ENCODE results near the gene SFSWAP. TPM values are rescaled to one million over a fixed set of nuclear protein-coding genes. Genes with fewer than 3 reads are reported as not detected.

SFSWAP gene
- total and polyA plus RNA-seq, 3 donors from 2014 or later: 37.7 to 68.4 (median 62.4) TPM

GRCh38 chr12:131833896-131834641 lies 123.2 kb downstream of the SFSWAP start:
- Histone ChIP-seq H3K4me1 (peaks cover 19% of the 10 kb centered on the region), H3K4me3 (no peak overlapping the region), H3K27ac (no peak overlapping the region), H3K36me3 (ENCODE audit: low read depth, missing control alignments) (no peaks in the 10 kb centered on the region), H3K27me3 (no peaks in the 10 kb centered on the region), H3K9me3 (no peaks in the 10 kb centered on the region)
- intact Hi-C loops (cut with DNase I; ENCODE audit: low total_unique reads): no loop called here
- no peak for TF ChIP-seq POLR2A (IDR thresholded peaks at IDR 0.05)
- TF ChIP-seq, protein P1, sequence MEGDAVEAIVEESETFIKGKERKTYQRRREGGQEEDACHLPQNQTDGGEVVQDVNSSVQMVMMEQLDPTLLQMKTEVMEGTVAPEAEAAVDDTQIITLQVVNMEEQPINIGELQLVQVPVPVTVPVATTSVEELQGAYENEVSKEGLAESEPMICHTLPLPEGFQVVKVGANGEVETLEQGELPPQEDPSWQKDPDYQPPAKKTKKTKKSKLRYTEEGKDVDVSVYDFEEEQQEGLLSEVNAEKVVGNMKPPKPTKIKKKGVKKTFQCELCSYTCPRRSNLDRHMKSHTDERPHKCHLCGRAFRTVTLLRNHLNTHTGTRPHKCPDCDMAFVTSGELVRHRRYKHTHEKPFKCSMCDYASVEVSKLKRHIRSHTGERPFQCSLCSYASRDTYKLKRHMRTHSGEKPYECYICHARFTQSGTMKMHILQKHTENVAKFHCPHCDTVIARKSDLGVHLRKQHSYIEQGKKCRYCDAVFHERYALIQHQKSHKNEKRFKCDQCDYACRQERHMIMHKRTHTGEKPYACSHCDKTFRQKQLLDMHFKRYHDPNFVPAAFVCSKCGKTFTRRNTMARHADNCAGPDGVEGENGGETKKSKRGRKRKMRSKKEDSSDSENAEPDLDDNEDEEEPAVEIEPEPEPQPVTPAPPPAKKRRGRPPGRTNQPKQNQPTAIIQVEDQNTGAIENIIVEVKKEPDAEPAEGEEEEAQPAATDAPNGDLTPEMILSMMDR (IDR thresholded peaks at IDR 0.05): peak in 2 of 3 experiments; percentile 23 to 29
- WGBS, 2 donors: 63 to 68% methylated on average over 7 to 23 of the region's 23 CpGs
- no peak for DNase-seq

GRCh38 chr12:131834798-131835615 lies 124.1 kb downstream of the SFSWAP start:
- no peak for DNase-seq
- Histone ChIP-seq H3K4me3 (no peak overlapping the region), H3K27ac (no peak overlapping the region), H3K27me3 (no peaks in the 10 kb centered on the region), H3K36me3 (ENCODE audit: low read depth, missing control alignments) (no peaks in the 10 kb centered on the region), H3K4me1 (peaks cover 11% of the 10 kb centered on the region), H3K9me3 (no peaks in the 10 kb centered on the region)
- WGBS, 2 donors: 83 to 84% methylated on average over 1 to 20 of the region's 20 CpGs
- intact Hi-C loops (cut with DNase I; ENCODE audit: low total_unique reads): no loop called here
- TF ChIP-seq POLR2A (IDR thresholded peaks at IDR 0.05): no peak
- TF ChIP-seq, protein P1 (IDR thresholded peaks at IDR 0.05): no peak

GRCh38 chr12:131835616-131836171 lies 124.8 kb downstream of the SFSWAP start:
- Histone ChIP-seq H3K4me1 (peaks cover 8% of the 10 kb centered on the region), H3K27me3 (no peaks in the 10 kb centered on the region), H3K36me3 (ENCODE audit: low read depth, missing control alignments) (no peaks in the 10 kb centered on the region), H3K9me3 (no peaks in the 10 kb centered on the region), H3K27ac (no peak overlapping the region), H3K4me3 (no peak overlapping the region)
- intact Hi-C loops (cut with DNase I; ENCODE audit: low total_unique reads): no loop called here
- no peak for DNase-seq
- TF ChIP-seq POLR2A (IDR thresholded peaks at IDR 0.05): no peak
- TF ChIP-seq, protein P1 (IDR thresholded peaks at IDR 0.05): no peak
- 69 to 80% methylated on average over 2 to 7 of the region's 7 CpGs for WGBS, 2 donors

DNA sequence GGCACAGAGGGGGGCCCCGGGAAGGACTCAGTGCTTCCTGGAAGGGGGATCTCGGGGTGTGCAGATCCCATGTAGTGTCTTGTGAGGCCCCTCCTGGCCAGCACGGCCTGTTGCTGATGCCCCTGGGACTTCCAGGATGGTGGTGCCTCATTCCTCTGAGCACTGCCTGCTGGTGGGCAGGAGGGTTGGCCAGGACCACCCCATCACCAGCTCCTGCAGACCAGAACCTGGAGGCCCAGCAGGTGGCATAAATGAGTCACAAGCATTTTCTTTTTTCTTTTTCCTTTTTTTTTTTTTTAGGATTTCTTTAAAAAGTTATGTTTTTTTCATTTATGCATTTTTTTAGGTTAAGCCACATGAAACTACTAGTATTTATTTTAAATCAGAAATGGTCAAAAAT lies 125.3 kb downstream of the SFSWAP start:
- no peaks in the 10 kb centered on the region for H3K36me3 ChIP-seq (ENCODE audit: low read depth, missing control alignments)
- TF ChIP-seq, protein P1 (IDR thresholded peaks at IDR 0.05): peak; percentile 20 to 35 (median 22)
- TF ChIP-seq POLR2A (IDR thresholded peaks at IDR 0.05): no peak
- 59 to 84% methylated on average over 3 of the region's 3 CpGs for WGBS, 2 donors
- no peak overlapping the region for H3K27ac ChIP-seq
- no peaks in the 10 kb centered on the region for H3K9me3 ChIP-seq
- H3K4me1 ChIP-seq: peaks cover 3% of the 10 kb centered on the region
- H3K4me3 ChIP-seq: no peak overlapping the region
- DNase-seq: no peak
- no peaks in the 10 kb centered on the region for H3K27me3 ChIP-seq
- intact Hi-C loops (cut with DNase I; ENCODE audit: low total_unique reads): no loop called here

Measured in testis (tissue), 3 donors.